Ovary (tissue), 3 donors: ENCODE data around the gene OR10A6.

ENCODE experiments used
- CTCF ChIP-seq, 3 donors: fragments of 450-650 bp in 2 of 3; fragments of 200-600 bp in 1 of 3; IDR thresholded peaks; one replicate each; pipeline versions ENCODE4 v1.5.1 to v1.8.0; 2016 to 2022; ENCODE audit warnings: antibody characterized with exemption in 3 of 3, mild to moderate bottlenecking in 1 of 3
- EP300 ChIP-seq: sonication (generic); formaldehyde crosslinking; IDR thresholded peaks from one replicate; pipeline ENCODE4 v1.6.1; 2017; ENCODE audit warnings: antibody characterized with exemption
- POLR2A ChIP-seq: fragments of 450-650 bp; IDR thresholded peaks from one replicate; pipeline ENCODE4 v1.6.1; 2017; ENCODE audit warnings: antibody characterized with exemption, mild to moderate bottlenecking, moderate library complexity
- donor health status: DM: no; HTN: no; CAD: no.

DNA sequence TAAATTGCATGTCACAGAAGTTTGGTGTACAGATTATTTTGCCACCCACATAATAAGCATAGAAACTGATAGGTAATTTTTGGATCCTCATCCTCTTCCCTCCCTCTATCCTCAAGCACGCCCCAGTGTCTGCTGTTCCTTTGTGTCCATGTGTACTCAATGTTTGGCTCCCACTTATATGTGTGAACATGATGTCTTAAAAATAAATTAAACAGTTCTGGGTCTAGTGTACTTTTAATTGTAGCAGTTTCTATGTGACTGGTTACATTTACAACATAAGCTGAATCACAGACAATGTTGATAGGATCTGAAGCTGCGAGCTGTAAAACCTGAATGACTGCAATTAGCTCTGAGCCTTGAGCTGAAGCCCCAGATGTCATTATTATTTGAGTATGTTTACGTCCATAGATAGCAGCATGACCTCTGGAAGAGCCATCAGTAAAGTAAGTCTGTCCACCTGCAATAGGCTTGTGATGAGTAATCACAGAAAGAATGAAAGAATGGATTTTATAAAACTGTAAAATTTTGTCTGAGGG lies 29.7 kb downstream of the OR10A6 start:
- TF ChIP-seq POLR2A (no peak), CTCF (IDR thresholded peaks at IDR 0.05) (no peak), EP300 (no peak)
